ENCODE measurements around the gene NELFE. TPM values are rescaled to one million over a fixed set of nuclear protein-coding genes. Genes with fewer than 3 reads are reported as not detected.
"Not testable (repeated sequence)": the region's sequence is repeated elsewhere in the genome, so short reads cannot be mapped to it uniquely, and the experiment has no call there.

NELFE gene
- total RNA-seq, 1 experiment from 2014 or later = 50.8 TPM

- H3K4me3 ChIP-seq; H3K27me3 ChIP-seq (ENCODE audit: insufficient read depth, low read depth); H3K4me2 ChIP-seq; BruUV-seq (replicated peaks); DNase-seq; H3K9me3 ChIP-seq (ENCODE audit: insufficient read depth, low read depth); H3K4me1 ChIP-seq (replicated peaks; ENCODE audit: insufficient read depth); H3K36me3 ChIP-seq (ENCODE audit: low read depth); CTCF ChIA-PET; POLR2A ChIA-PET (ENCODE audit: unreplicated experiment); H3K27ac ChIP-seq; intact Hi-C loops (cut with micrococcal nuclease; ENCODE audit: unreplicated experiment); H3K79me2 ChIP-seq (ENCODE audit: low read depth); H3K9me2 ChIP-seq (ENCODE audit: insufficient read depth); H2AFZ ChIP-seq; H3F3A ChIP-seq (ENCODE audit: insufficient read depth, low read depth); H4K20me1 ChIP-seq (ENCODE audit: insufficient read depth): not testable (repeated sequence)
Observed at GRCh38 chr6:31980998-31981397, 22.2 kb upstream of the NELFE start.

GRCh38 chr6:31980195-31980876, 21.6 kb upstream of the NELFE start:
- H3K79me2 ChIP-seq (ENCODE audit: low read depth); H3F3A ChIP-seq (ENCODE audit: insufficient read depth, low read depth); DNase-seq; H3K4me3 ChIP-seq; intact Hi-C loops (cut with micrococcal nuclease; ENCODE audit: unreplicated experiment); H4K20me1 ChIP-seq (ENCODE audit: insufficient read depth); BruUV-seq (replicated peaks); H2AFZ ChIP-seq; CTCF ChIA-PET; H3K9me2 ChIP-seq (ENCODE audit: insufficient read depth); H3K9me3 ChIP-seq (ENCODE audit: insufficient read depth, low read depth); H3K4me1 ChIP-seq (replicated peaks; ENCODE audit: insufficient read depth); H3K4me2 ChIP-seq; H3K27me3 ChIP-seq (ENCODE audit: insufficient read depth, low read depth); H3K27ac ChIP-seq; POLR2A ChIA-PET (ENCODE audit: unreplicated experiment); H3K36me3 ChIP-seq (ENCODE audit: low read depth): not testable (repeated sequence)

- Histone ChIP-seq H3K4me2 (no peak overlapping the region), H3K36me3 (ENCODE audit: low read depth) (no peaks in the 10 kb centered on the region), H3F3A (ENCODE audit: insufficient read depth, low read depth) (no peaks in the 10 kb centered on the region), H3K9me3 (ENCODE audit: insufficient read depth, low read depth) (no peaks in the 10 kb centered on the region), H2AFZ (no peak overlapping the region), H3K4me3 (no peak overlapping the region), H4K20me1 (ENCODE audit: insufficient read depth) (no peaks in the 10 kb centered on the region), H3K27me3 (ENCODE audit: insufficient read depth, low read depth) (no peaks in the 10 kb centered on the region), H3K79me2 (ENCODE audit: low read depth) (peaks cover 8% of the 10 kb centered on the region; the same call in 1 of the 2 replicates), H3K27ac (no peak overlapping the region), H3K9me2 (ENCODE audit: insufficient read depth) (no peaks in the 10 kb centered on the region), H3K4me1 (replicated peaks; ENCODE audit: insufficient read depth) (no peaks in the 10 kb centered on the region)
- no peak for TF ChIP-seq EZH2 (IDR thresholded peaks at IDR 0.05; ENCODE audit: low read depth)
- TF ChIP-seq CTCF (conservative IDR thresholded peaks at IDR 0.05) = no peak
- ChIA-PET CTCF (no interaction called here), POLR2A (ENCODE audit: unreplicated experiment) (no interaction called here)
- DNase-seq = no peak
- BruUV-seq (replicated peaks) = no TSS peak
- intact Hi-C loops (cut with micrococcal nuclease; ENCODE audit: unreplicated experiment) = no loop called here
Observed at GRCh38 chr6:31979238-31979898, 20.6 kb upstream of the NELFE start.

GRCh38 chr6:31978831-31979230, 20.1 kb upstream of the NELFE start:
- no peaks in the 10 kb centered on the region for H4K20me1 ChIP-seq (ENCODE audit: insufficient read depth)
- intact Hi-C loops (cut with micrococcal nuclease; ENCODE audit: unreplicated experiment) = no loop called here
- H2AFZ ChIP-seq = no peak overlapping the region
- no peaks in the 10 kb centered on the region for H3K36me3 ChIP-seq (ENCODE audit: low read depth)
- 0 out of 2 replicates have a peak, but pooled peaks cover under 1% of the 10 kb centered on the region for H3K4me1 ChIP-seq (replicated peaks; ENCODE audit: insufficient read depth)
- H3F3A ChIP-seq (ENCODE audit: insufficient read depth, low read depth) = no peaks in the 10 kb centered on the region; the same call in 1 of the 2 replicates
- POLR2A ChIA-PET (ENCODE audit: unreplicated experiment) = no interaction called here
- H3K27me3 ChIP-seq (ENCODE audit: insufficient read depth, low read depth) = no peaks in the 10 kb centered on the region
- CTCF ChIA-PET = no interaction called here
- H3K4me2 ChIP-seq = no peak overlapping the region
- DNase-seq = no peak
- H3K4me3 ChIP-seq = no peak overlapping the region
- H3K27ac ChIP-seq = no peak overlapping the region
- H3K9me2 ChIP-seq (ENCODE audit: insufficient read depth) = no peaks in the 10 kb centered on the region
- no peaks in the 10 kb centered on the region for H3K9me3 ChIP-seq (ENCODE audit: insufficient read depth, low read depth)
- peaks cover 13% of the 10 kb centered on the region for H3K79me2 ChIP-seq (ENCODE audit: low read depth)
- BruUV-seq (replicated peaks) = no TSS peak
- TF ChIP-seq EZH2 (IDR thresholded peaks at IDR 0.05; ENCODE audit: low read depth) (no peak), CTCF (conservative IDR thresholded peaks at IDR 0.05) (no peak)

All from PC-9 (cell line).